Left lung (tissue), 10 donors: ENCODE data around the gene BTF3L4. TPM values are rescaled to one million over a fixed set of nuclear protein-coding genes. Genes with fewer than 3 reads are reported as not detected.

ENCODE experiments used
- ATAC-seq: fragments of 200-7000 bp; cut with Tn5 transposase; one replicate; pipeline ENCODE4 v1.9.1; 2020; ENCODE audit warnings: moderate library complexity
- DNase-seq, 4 donors: peaks; one replicate each; pipeline ENCODE4 v3.0.0-alpha.2; 2013 to 2020
- H3K27ac ChIP-seq, 2 donors: fragments of 200-600 bp; sonication (generic) in 1 of 2; one replicate each; pipeline versions ENCODE4 v1.5.0 to v1.8.0; 2020 to 2021
- H3K27me3 ChIP-seq, 2 donors: fragments of 200-600 bp; sonication (generic) in 1 of 2; one replicate each; pipeline versions ENCODE4 v1.5.0 to v1.8.0; 2020 to 2021
- H3K36me3 ChIP-seq, 2 donors: fragments of 200-600 bp; sonication (generic) in 1 of 2; one replicate each; pipeline versions ENCODE4 v1.5.0 to v1.8.0; 2020 to 2021
- H3K4me1 ChIP-seq, 2 donors: fragments of 200-600 bp; one replicate each; pipeline ENCODE4 v1.8.0; 2021
- H3K4me3 ChIP-seq, 2 donors: fragments of 200-600 bp; sonication (generic) in 1 of 2; one replicate each; pipeline versions ENCODE4 v1.5.0 to v1.8.0; 2020 to 2021; ENCODE audit warnings: mild to moderate bottlenecking in 1 of 2
- H3K9me3 ChIP-seq, 2 donors: fragments of 200-600 bp; sonication (generic) in 1 of 2; one replicate each; pipeline versions ENCODE4 v1.5.0 to v1.8.0; 2020 to 2021
- CTCF ChIP-seq, 2 donors: fragments of 200-600 bp; sonication (generic) in 1 of 2; IDR thresholded peaks; one replicate each; pipeline versions ENCODE4 v1.5.0 to v1.8.0; 2021; ENCODE audit warnings: antibody characterized with exemption in 2 of 2
- intact Hi-C, 2 donors: fragments of 100-400 bp; cut with DNase I; formaldehyde crosslinking; loops; one replicate each; pipeline versions ENCODE4 v1.11.2 to v1.14.2; 2022
- polyA plus RNA-seq, 6 donors: library from polyadenylated mRNA; unstranded; fragments of 120-200 nt; gene quantifications; one replicate each; pipeline ENCODE4 v1.2.1, GENCODE V29; 2013; ENCODE audit not compliant: insufficient read length in 6 of 6
- total RNA-seq, 2 donors: library from RNA; stranded (reverse); fragmentation: NEBNext Ultra II Directional; extraction: Animal tissue kit (Norgen Biotek cat#: 25700); gene quantifications; one replicate each; pipeline ENCODE4 v1.2.1, GENCODE V29; 2021
- donor health status: DM: no; HTN: yes; CAD: no.
- donor health status: DM: no; HTN: no; CAD: no.

BTF3L4 gene
- total and polyA plus RNA-seq, 8 donors, result 35.6 to 78.7 (median 71.4) TPM

- H3K36me3 ChIP-seq, result no peaks in the 10 kb centered on the region
- no peak for TF ChIP-seq CTCF (IDR thresholded peaks at IDR 0.05)
- ATAC-seq (no peak), DNase-seq (no peak)
- peaks cover 0 to 7% of the 10 kb centered on the region in 2 donors for H3K4me1 ChIP-seq
- no peak overlapping the region for H3K27ac ChIP-seq
- no peaks in the 10 kb centered on the region for H3K27me3 ChIP-seq
- H3K4me3 ChIP-seq, result no peak overlapping the region
- intact Hi-C loops, result no loop called here
- no peaks in the 10 kb centered on the region for H3K9me3 ChIP-seq
Observed at GRCh38 chr1:52098139-52098871, 42.2 kb downstream of the BTF3L4 start.

- no peak overlapping the region for H3K27ac ChIP-seq
- no peak for DNase-seq
- H3K36me3 ChIP-seq, result no peaks in the 10 kb centered on the region
- no peaks in the 10 kb centered on the region for H3K9me3 ChIP-seq
- no peaks in the 10 kb centered on the region for H3K4me1 ChIP-seq
- no peak for TF ChIP-seq CTCF (IDR thresholded peaks at IDR 0.05)
- ATAC-seq, result no peak
- no peaks in the 10 kb centered on the region for H3K27me3 ChIP-seq
- H3K4me3 ChIP-seq, result no peak overlapping the region
- intact Hi-C loops, result no loop called here
Observed at GRCh38 chr1:52102336-52103013, 46.4 kb downstream of the BTF3L4 start.

GRCh38 chr1:52111492-52111891 lies 55.4 kb downstream of the BTF3L4 start:
- Histone ChIP-seq H3K36me3 (no peaks in the 10 kb centered on the region), H3K9me3 (no peaks in the 10 kb centered on the region), H3K4me3 (no peak overlapping the region), H3K4me1 (no peaks in the 10 kb centered on the region), H3K27me3 (no peaks in the 10 kb centered on the region), H3K27ac (no peak overlapping the region)
- ATAC-seq (no peak), DNase-seq (no peak)
- no peak for TF ChIP-seq CTCF (IDR thresholded peaks at IDR 0.05)
- intact Hi-C loops, result no loop called here

GRCh38 chr1:52112489-52112888 lies 56.4 kb downstream of the BTF3L4 start:
- no peak for ATAC-seq
- intact Hi-C loops, result no loop called here

More at GRCh38 chr1:52112489-52112888, 56.4 kb downstream of the BTF3L4 start:
- Histone ChIP-seq H3K9me3 (no peaks in the 10 kb centered on the region), H3K36me3 (no peaks in the 10 kb centered on the region), H3K4me1 (no peaks in the 10 kb centered on the region), H3K27ac (no peak overlapping the region), H3K27me3 (no peaks in the 10 kb centered on the region), H3K4me3 (no peak overlapping the region)
- no peak for DNase-seq
- no peak for TF ChIP-seq CTCF (IDR thresholded peaks at IDR 0.05)
